ENCODE data around the gene FAM3C. TPM values are rescaled to one million over a fixed set of nuclear protein-coding genes. Genes with fewer than 3 reads are reported as not detected.

Gene FAM3C
- total and polyA plus RNA-seq, 10 of the 15 experiments (the other 5 are each of a cell fraction or from before 2014, with no cell fraction given) = 11.0 to 110 (median 27.8) TPM

- ChIA-PET POLR2A (interaction anchor here (0.8 to 1.2 kb wide), 3 partner anchors 33 to 99 kb away, joined by 3 read pairs; partner anchors contain the start of gene FAM3C), RAD21 (ENCODE audit: unreplicated experiment) (interaction anchor here (1.1 to 1.6 kb wide), 3 partner anchors 11 to 100 kb away, joined by 3 to 5 read pairs (median 4); no protein-coding TSS in a partner anchor), SMC1A (ENCODE audit: uncharacterized antibody, unreplicated experiment) (interaction anchor here (0.6 to 1.8 kb wide), 7 partner anchors 12 to 122 kb away, joined by 3 to 7 read pairs (median 3); no protein-coding TSS in a partner anchor), CTCF (interaction anchor here (0.7 to 1.7 kb wide), 8 partner anchors 10 to 116 kb away, joined by 3 to 5 read pairs (median 3); partner anchors contain the start of gene FAM3C)
- no peak for FAIRE-seq
- BruUV-seq (replicated peaks) = no TSS peak
- Histone ChIP-seq H3K9me3 (replicated peaks; ENCODE audit: control insufficient read depth, insufficient read depth, low read length) (no peaks in the 10 kb centered on the region), H3K4me2 (ENCODE audit: control insufficient read depth, insufficient read depth) (no peak overlapping the region), H4K20me1 (ENCODE audit: control insufficient read depth, insufficient read depth) (no peaks in the 10 kb centered on the region), H3K79me2 (ENCODE audit: control insufficient read depth, insufficient read depth, low read length) (no peaks in the 10 kb centered on the region), H3K4me3 (no peak overlapping the region), H3K27ac (ENCODE audit: control insufficient read depth, insufficient read depth) (no peak overlapping the region), H3K4me1 (ENCODE audit: control insufficient read depth, insufficient read depth, low read length) (peaks cover 21% of the 10 kb centered on the region), H3K9ac (ENCODE audit: control insufficient read depth, insufficient read depth, low read length) (no peak overlapping the region), H3K27me3 (replicated peaks in 1 of 2; ENCODE audit: control insufficient read depth in 2 of 2, insufficient read depth in 2 of 2, low read length in 1 of 2) (no peaks in the 10 kb centered on the region), H3K36me3 (ENCODE audit: control insufficient read depth in 2 of 2, insufficient read depth in 2 of 2, low read length in 1 of 2) (no peaks in the 10 kb centered on the region), H2AFZ (ENCODE audit: control insufficient read depth, low read depth, low read length) (no peak overlapping the region)
- intact Hi-C loops (cut with micrococcal nuclease; ENCODE audit: unreplicated experiment) (no loop called here), in situ Hi-C loops (cut with MboI) (no loop called here)
- WGBS (ENCODE audit: insufficient coverage, insufficient replicate concordance, low lambda C conversion rate, missing lambda C conversion rate) = 77% methylated on average over 1 of the region's 1 CpG
- no peak for ATAC-seq
- no peak for DNase-seq (ENCODE audit: low read depth, low spot score)
- TF ChIP-seq NBN (IDR thresholded peaks at IDR 0.05) (no peak), CEBPZ (IDR thresholded peaks at IDR 0.05; ENCODE audit: low read depth, low read length) (no peak), REST (IDR thresholded peaks at IDR 0.05; ENCODE audit: low read depth, low read length) (no peak), NFIC (IDR thresholded peaks at IDR 0.05; ENCODE audit: low read depth, low read length) (no peak), PAX8 (IDR thresholded peaks at IDR 0.05) (no peak), TAF1 (IDR thresholded peaks at IDR 0.05; ENCODE audit: borderline replicate concordance, low read depth, low read length) (no peak), ATF2 (IDR thresholded peaks at IDR 0.05; ENCODE audit: low read length) (no peak), ZNF592 (IDR thresholded peaks at IDR 0.05) (no peak), ESRRA (IDR thresholded peaks at IDR 0.05; ENCODE audit: low read length) (no peak)
These were observed 34.5 kb upstream of the FAM3C start for GRCh38 chr7:121430558-121430957.

Measured in GM12878 (cell line).